Ramos (cell line): ENCODE measurements around the gene LAMC3.
"Not testable (repeated sequence)": the region's sequence is repeated elsewhere in the genome, so short reads cannot be mapped to it uniquely, and the experiment has no call there.

Experiments used
- in situ Hi-C: fragments of 300-500 bp; cut with MboI; formaldehyde crosslinking; loops from one replicate; pipeline ENCODE4 v1.14.3; 2022; ENCODE audit warnings: low sequenced_read_pairs; ENCODE audit not compliant: unreplicated experiment

LAMC3 gene

GRCh38 chr9:130990306-130990977 is 18.5 kb upstream of the LAMC3 start:
- in situ Hi-C loops = no loop called here

GRCh38 chr9:130990978-130991777 is 17.8 kb upstream of the LAMC3 start:
- in situ Hi-C loops = no loop called here

- in situ Hi-C loops = no loop called here
These were observed 16.9 kb upstream of the LAMC3 start for GRCh38 chr9:130991778-130992681.

- in situ Hi-C loops = no loop called here
These were observed 16.3 kb upstream of the LAMC3 start for GRCh38 chr9:130992682-130993032.

- in situ Hi-C loops = no loop called here
These were observed 15.5 kb upstream of the LAMC3 start for GRCh38 chr9:130993303-130994030.

- in situ Hi-C loops = no loop called here
These were observed 14.6 kb upstream of the LAMC3 start for GRCh38 chr9:130994135-130995085.

GRCh38 chr9:130995086-130996011 is 13.6 kb upstream of the LAMC3 start:
- in situ Hi-C loops = no loop called here

- in situ Hi-C loops = no loop called here
These were observed 12.8 kb upstream of the LAMC3 start for GRCh38 chr9:130996205-130996604.

- in situ Hi-C loops = no loop called here
These were observed 12.1 kb upstream of the LAMC3 start for GRCh38 chr9:130996676-130997394.

- in situ Hi-C loops = no loop called here
These were observed 11.6 kb upstream of the LAMC3 start for GRCh38 chr9:130997395-130997684.

GRCh38 chr9:130997925-130998596 is 10.9 kb upstream of the LAMC3 start:
- in situ Hi-C loops = no loop called here

GRCh38 chr9:130998597-130999244 is 10.3 kb upstream of the LAMC3 start:
- in situ Hi-C loops = no loop called here

GRCh38 chr9:130999245-130999623 is 9.7 kb upstream of the LAMC3 start:
- in situ Hi-C loops = no loop called here

- in situ Hi-C loops = not testable (repeated sequence)
These were observed 8.4 kb upstream of the LAMC3 start for GRCh38 chr9:131000526-131000925.

- in situ Hi-C loops = no loop called here
These were observed 8.0 kb upstream of the LAMC3 start for GRCh38 chr9:131001021-131001420.

GRCh38 chr9:131001990-131002389 is 7.0 kb upstream of the LAMC3 start:
- in situ Hi-C loops = no loop called here

GRCh38 chr9:131006601-131007000 is 2.4 kb upstream of the LAMC3 start:
- in situ Hi-C loops = no loop called here
